GM12874 (cell line): ENCODE data around the gene NPHP4.

Source experiments
- TF ChIP-seq, protein P1 (sequence below): IDR thresholded peaks from 2 replicates; pipeline ENCODE4 v1.5.1; 2011; ENCODE audit warnings: low read depth, mild to moderate bottlenecking, control low read depth, low read length, moderate library complexity; ENCODE audit not compliant: insufficient read depth

The NPHP4 gene

DNA sequence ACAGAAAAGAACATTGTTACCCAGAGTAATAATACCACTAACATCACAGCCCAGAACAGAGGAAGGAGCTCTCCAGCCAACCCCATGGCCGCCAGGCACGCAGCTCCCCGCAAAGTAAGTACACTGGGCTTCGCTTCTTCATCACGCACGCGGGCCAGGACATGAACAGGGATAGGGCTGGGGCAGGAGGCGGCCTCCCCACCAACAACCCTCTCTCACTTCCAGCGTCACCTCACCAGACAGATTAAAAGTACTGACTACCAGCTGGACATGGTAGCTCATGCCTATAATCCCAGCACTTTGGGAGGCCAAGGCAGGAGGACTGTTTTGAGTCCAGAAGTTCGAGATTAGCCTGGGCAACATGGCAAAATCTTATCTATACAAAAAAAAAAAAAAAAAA lies 78.3 kb downstream of the NPHP4 start:
- TF ChIP-seq, protein P1, sequence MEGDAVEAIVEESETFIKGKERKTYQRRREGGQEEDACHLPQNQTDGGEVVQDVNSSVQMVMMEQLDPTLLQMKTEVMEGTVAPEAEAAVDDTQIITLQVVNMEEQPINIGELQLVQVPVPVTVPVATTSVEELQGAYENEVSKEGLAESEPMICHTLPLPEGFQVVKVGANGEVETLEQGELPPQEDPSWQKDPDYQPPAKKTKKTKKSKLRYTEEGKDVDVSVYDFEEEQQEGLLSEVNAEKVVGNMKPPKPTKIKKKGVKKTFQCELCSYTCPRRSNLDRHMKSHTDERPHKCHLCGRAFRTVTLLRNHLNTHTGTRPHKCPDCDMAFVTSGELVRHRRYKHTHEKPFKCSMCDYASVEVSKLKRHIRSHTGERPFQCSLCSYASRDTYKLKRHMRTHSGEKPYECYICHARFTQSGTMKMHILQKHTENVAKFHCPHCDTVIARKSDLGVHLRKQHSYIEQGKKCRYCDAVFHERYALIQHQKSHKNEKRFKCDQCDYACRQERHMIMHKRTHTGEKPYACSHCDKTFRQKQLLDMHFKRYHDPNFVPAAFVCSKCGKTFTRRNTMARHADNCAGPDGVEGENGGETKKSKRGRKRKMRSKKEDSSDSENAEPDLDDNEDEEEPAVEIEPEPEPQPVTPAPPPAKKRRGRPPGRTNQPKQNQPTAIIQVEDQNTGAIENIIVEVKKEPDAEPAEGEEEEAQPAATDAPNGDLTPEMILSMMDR, result no peak

DNA sequence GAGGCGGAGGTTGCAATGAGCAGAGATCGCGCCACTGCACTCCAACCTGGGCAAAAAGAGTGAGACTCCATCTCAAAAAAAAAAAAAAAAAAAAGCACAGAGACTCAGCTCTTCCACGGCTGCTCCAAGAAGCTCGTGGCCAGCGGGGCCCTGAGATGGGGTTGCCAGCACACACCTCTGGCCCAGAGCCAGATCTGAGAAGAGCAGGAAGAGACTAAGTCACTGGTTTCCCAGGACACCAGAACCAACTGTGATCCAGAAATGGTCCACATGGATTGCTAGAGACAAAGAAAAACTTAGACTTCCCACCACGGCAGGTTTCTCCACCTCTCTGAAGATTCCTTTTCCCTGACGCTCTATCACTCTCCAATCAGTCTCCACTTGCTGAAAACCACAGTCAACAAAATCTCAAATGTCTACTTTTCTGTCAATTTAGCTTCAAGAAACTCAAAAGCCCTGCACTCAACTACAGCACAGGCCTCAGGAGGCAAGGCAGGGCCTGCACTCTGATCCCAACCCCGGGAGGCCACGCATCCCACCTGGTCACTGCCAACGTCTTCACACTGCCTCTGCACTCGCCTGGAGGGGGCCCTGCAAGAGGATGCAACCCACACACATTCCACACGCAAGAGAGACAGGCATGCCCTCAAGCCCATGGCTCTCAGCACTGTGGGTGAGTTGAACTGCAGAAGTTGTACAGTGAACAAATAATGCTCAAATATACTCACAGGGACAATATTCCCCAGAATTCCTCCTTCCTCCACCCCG lies 79.0 kb downstream of the NPHP4 start:
- TF ChIP-seq, protein P1, result no peak

DNA sequence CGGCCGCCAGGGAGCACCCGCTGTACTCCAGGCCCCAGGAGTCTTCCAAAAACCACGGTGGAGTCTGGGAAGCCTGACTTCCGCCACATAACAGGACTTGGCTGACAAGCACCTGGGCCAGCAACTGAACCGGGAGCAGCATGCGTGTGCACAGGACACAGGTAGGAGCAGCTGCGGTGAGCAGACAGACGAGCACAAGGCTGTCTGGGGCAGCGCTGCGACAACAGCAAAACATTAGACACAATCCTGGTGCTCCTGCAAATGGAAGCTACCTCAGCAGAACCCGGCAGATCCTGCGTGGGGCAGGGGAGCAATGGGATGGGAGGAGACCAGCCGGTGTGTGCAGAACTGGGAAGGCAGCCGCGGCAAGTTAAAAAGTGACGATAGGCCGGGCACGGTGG lies 80.4 kb downstream of the NPHP4 start:
- TF ChIP-seq, protein P1, result no peak

DNA sequence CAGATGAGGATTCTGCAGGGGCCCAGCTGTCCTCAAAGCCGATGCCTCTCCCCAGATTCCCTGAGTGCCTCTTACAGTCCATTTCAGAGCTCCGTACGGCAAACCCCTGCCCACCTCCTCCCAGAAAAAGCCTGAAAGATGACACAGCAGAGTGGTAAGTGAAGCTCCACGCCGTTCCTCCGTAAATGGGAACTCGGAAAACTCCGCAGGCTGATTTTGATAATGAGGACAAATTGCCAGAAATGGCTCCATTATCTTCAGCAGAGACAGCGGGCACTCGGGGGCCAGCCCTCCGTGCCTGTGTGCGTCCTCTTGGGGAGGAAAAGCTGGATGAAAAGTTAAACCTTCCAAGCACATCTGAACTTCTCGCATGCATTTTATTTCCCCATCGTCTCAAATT lies 81.1 kb downstream of the NPHP4 start:
- TF ChIP-seq, protein P1, result no peak

DNA sequence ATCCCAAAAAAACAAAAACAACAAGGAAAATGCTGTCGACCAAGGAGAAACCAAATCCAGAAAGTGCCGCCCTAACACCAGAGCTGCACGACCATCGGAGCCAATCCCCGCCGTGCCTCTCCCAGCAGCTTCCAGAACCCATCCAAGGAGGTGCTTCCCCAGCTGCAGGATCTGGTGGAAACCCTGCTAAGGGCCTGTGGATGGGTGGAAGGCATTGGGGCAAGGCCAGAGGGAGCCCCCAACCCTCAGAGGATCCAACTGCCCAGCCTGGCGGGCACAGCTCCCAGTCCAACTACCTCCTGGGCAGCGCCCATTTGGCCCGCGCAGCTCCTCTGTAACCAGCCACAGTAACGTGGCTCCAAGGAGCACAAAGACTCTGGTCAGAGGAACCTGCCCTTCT lies 81.6 kb downstream of the NPHP4 start:
- TF ChIP-seq, protein P1, result no peak

DNA sequence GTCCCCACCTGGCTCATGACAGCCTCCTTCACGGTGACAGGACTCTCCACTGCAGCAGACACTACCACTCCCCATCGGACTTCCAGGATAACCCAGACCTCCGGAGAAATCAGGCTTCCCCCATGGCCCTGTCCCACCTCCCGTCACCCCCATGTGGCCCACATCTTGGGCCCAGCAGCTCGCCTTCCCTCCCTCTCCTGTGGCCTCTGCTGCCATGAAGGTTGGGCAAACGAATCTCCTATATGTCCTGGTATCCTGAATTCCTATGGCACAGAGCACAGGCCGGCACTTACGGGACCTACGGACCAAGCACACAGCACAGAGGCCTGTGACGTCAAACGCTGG lies 82.0 kb downstream of the NPHP4 start:
- TF ChIP-seq, protein P1, result no peak

DNA sequence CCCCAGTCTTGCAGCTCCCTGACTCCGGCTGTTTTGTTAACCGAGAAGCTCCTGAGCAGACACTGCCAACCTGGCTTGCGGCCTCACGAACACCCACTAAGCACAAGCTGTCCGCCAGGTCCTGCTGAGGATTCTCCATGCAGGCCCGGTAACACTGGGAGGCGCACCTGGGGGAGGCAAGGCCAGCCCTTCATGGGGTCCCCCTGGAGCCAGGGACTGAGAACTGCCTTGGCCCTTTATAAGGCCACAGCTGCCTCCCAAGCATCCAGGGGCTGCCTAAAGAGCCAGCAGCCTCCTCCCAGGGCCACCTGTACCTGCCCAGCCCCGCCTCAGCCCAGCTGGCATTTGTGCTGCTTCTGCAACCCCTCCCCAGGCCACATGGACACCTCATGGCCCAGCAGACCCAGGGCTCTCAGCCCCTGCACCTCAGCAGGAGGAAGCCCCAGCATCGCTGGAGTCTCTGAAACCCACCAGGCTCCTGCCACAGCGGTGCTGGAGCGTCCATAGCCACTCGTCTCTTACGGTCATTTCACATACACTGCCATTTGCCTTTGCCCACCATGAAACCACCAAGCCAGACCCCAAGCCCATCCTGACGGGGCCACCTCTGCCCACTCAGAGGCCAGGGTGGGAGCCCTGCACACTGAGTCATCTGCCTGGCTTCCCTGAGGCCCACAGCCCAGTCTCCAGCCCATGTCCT lies 82.5 kb downstream of the NPHP4 start:
- TF ChIP-seq, protein P1, result no peak
